Spleen (tissue), 11 donors: ENCODE results near the gene ATP6V1E1. TPM values are rescaled to one million over a fixed set of nuclear protein-coding genes. Genes with fewer than 3 reads are reported as not detected.

Source experiments
- DNase-seq: peaks from one replicate; pipeline ENCODE4 v3.0.0-alpha.2; 2020
- H3K27ac ChIP-seq, 8 donors: fragments of 200-600 bp; sonication (generic) in 7 of 8; 1 replicate in 4 of 8; 2 replicates in 4 of 8; pipeline versions ENCODE4 v1.5.0 to v1.8.0; 2016 to 2021; ENCODE audit warnings: inconsistent platforms in 4 of 8, mild to moderate bottlenecking in 4 of 8, moderate library complexity in 1 of 8
- H3K27me3 ChIP-seq, 7 donors: fragments of 200-600 bp; sonication (generic) in 6 of 7; replicated peaks in 1 of 7; 1 replicate in 4 of 7; 2 replicates in 3 of 7; pipeline versions ENCODE4 v1.5.0 to v1.8.0; 2016 to 2021; ENCODE audit warnings: inconsistent platforms in 3 of 7, mild to moderate bottlenecking in 1 of 7
- H3K36me3 ChIP-seq, 6 donors: fragments of 200-600 bp; sonication (generic) in 5 of 6; 1 replicate in 4 of 6; 2 replicates in 2 of 6; pipeline versions ENCODE4 v1.5.0 to v1.8.0; 2016 to 2021; ENCODE audit warnings: inconsistent platforms in 2 of 6
- H3K4me1 ChIP-seq, 6 donors: fragments of 200-600 bp; sonication (generic) in 5 of 6; 1 replicate in 3 of 6; 2 replicates in 3 of 6; pipeline versions ENCODE4 v1.5.0 to v1.8.0; 2016 to 2021; ENCODE audit warnings: inconsistent platforms in 3 of 6
- H3K4me3 ChIP-seq, 8 donors: fragments of 200-600 bp; sonication (generic) in 7 of 8; 1 replicate in 4 of 8; 2 replicates in 4 of 8; pipeline versions ENCODE4 v1.5.0 to v1.8.0; 2016 to 2021; ENCODE audit warnings: inconsistent platforms in 4 of 8, mild to moderate bottlenecking in 4 of 8, moderate library complexity in 2 of 8
- H3K9me3 ChIP-seq, 8 donors: fragments of 200-600 bp; sonication (generic) in 7 of 8; 1 replicate in 4 of 8; 2 replicates in 4 of 8; pipeline versions ENCODE4 v1.5.0 to v1.8.0; 2016 to 2021; ENCODE audit warnings: inconsistent platforms in 4 of 8
- CTCF ChIP-seq, 11 experiments: fragments of 200-600 bp in 7 of 11; fragments of 450-650 bp in 4 of 11; sonication (generic) in 4 of 11; IDR thresholded peaks in 8 of 11; conservative IDR thresholded peaks in 3 of 11; 1 replicate in 7 of 11; 2 replicates in 4 of 11; pipeline versions ENCODE4 v1.4.0 to v1.8.0; 2016 to 2021; ENCODE audit warnings: antibody characterized with exemption in 11 of 11, inconsistent platforms in 4 of 11, mild to moderate bottlenecking in 1 of 11
- POLR2A ChIP-seq, 3 donors: fragments of 450-650 bp; IDR thresholded peaks; one replicate each; pipeline ENCODE4 v1.5.1; 2017; ENCODE audit warnings: antibody characterized with exemption in 3 of 3, mild to moderate bottlenecking in 1 of 3
- POLR2AphosphoS5 ChIP-seq, 3 donors: sonication (generic); formaldehyde crosslinking; IDR thresholded peaks; one replicate each; pipeline ENCODE4 v1.5.1; 2017; ENCODE audit warnings: antibody characterized with exemption in 3 of 3
- WGBS, 5 donors: extraction: QIAGEN DNeasy Blood & Tissue Kit in 3 of 5; methylation state at CpG; one replicate each; pipeline versions ENCODE4 v1.1.5 to v1.1.7; 2013 to 2018; 5-methylcytosine and 5-hydroxymethylcytosine counted together
- intact Hi-C: fragments of 100-400 bp; cut with DNase I; formaldehyde crosslinking; loops from one replicate; pipeline ENCODE4 v1.15.0; 2023; ENCODE audit warnings: low total_unique reads
- polyA plus RNA-seq, 3 donors: library from polyadenylated mRNA; stranded (reverse); fragments of 200-250 nt; gene quantifications; one replicate each; pipeline ENCODE4 v1.2.1, GENCODE V29; 2013
- total RNA-seq, 7 donors: library from RNA; depleted of rRNA in 3 of 7; stranded (reverse); fragments of >200 nt in 3 of 7; fragmentation: NEBNext Ultra II Directional in 4 of 7; extraction: Animal tissue kit (Norgen Biotek cat#: 25700) in 4 of 7; gene quantifications; one replicate each; pipeline versions ENCODE4 v1.1.0 to v1.2.1, GENCODE V29; 2016 to 2021
- donor health status: healthy with polysubstance abuse.
- donor health status: DM: no; HTN: no; CAD: no; lungs with moderate emphysema.
- donor health status: DM: no; HTN: no; CAD: no.
- donor health status: Bipolar disorder and iron deficiency.
- donor health status: healthy.
- donor health status: DM: no; HTN: no; CAD: no.
- donor health status: DM: yes; HTN: yes; CAD: no.

ATP6V1E1 gene
- total and polyA plus RNA-seq, 10 donors, result 66.1 to 127 (median 111) TPM

GRCh38 chr22:17563936-17564391 is 64.6 kb downstream of the ATP6V1E1 start:
- 83 to 87% (median 84%) methylated on average over 11 of the region's 11 CpGs for WGBS, 5 donors
- no peaks in the 10 kb centered on the region for H3K9me3 ChIP-seq
- no peaks in the 10 kb centered on the region for H3K36me3 ChIP-seq
- intact Hi-C loops, result no loop called here
- H3K27me3 ChIP-seq, result peaks cover 0 to 2% (median 0%) of the 10 kb centered on the region in 7 donors
- peaks cover 0 to 14% (median 0%) of the 10 kb centered on the region in 6 donors for H3K4me1 ChIP-seq
- no peak for TF ChIP-seq CTCF (IDR thresholded peaks at IDR 0.05 in 8 of 11, conservative IDR thresholded peaks at IDR 0.05 in 3 of 11)
- peak in 1 of 3 donors; percentile 29 for TF ChIP-seq POLR2AphosphoS5 (IDR thresholded peaks at IDR 0.05)
- no peak for DNase-seq
- peak overlapping the region in 7 of 8 donors; percentile 2 to 79 (median 61) for H3K27ac ChIP-seq
- H3K4me3 ChIP-seq, result peak overlapping the region in 2 of 8 donors; percentile 14 to 39

GRCh38 chr22:17562906-17563870 is 65.4 kb downstream of the ATP6V1E1 start, which contains the start of gene SLC25A18:
SLC25A18 (plus strand) TSS chr22:17563498; CDS start chr22:17579945, 16,447 bp downstream.
- TF ChIP-seq POLR2A (IDR thresholded peaks at IDR 0.05), result no peak
- TF ChIP-seq POLR2AphosphoS5 (IDR thresholded peaks at IDR 0.05), result peak; percentile 60 to 83 (median 78)
- DNase-seq, result peak; percentile 9
- Histone ChIP-seq H3K36me3 (no peaks in the 10 kb centered on the region), H3K27me3 (no peaks in the 10 kb centered on the region), H3K9me3 (no peaks in the 10 kb centered on the region), H3K4me1 (peaks cover 0 to 14% (median 0%) of the 10 kb centered on the region in 6 donors), H3K4me3 (peak within 1 kb of the TSS in 2 of 8 donors; percentile 14 to 39), H3K27ac (peak within 1 kb of the TSS in 7 of 8 donors; percentile 16 to 79 (median 70))
- intact Hi-C loops, result no loop called here
- WGBS, 5 donors, result 62 to 80% (median 64%) methylated on average over 17 of the region's 17 CpGs

- Histone ChIP-seq H3K27me3 (no peaks in the 10 kb centered on the region), H3K4me1 (peaks cover 0 to 14% (median 0%) of the 10 kb centered on the region in 6 donors), H3K4me3 (no peak overlapping the region), H3K36me3 (no peaks in the 10 kb centered on the region), H3K9me3 (no peaks in the 10 kb centered on the region), H3K27ac (no peak overlapping the region)
- intact Hi-C loops, result no loop called here
- DNase-seq, result peak; percentile 28
- no peak for TF ChIP-seq POLR2A (IDR thresholded peaks at IDR 0.05)
- TF ChIP-seq POLR2AphosphoS5 (IDR thresholded peaks at IDR 0.05), result no peak
- TF ChIP-seq CTCF (IDR thresholded peaks at IDR 0.05 in 8 of 11, conservative IDR thresholded peaks at IDR 0.05 in 3 of 11), result no peak
- 93 to 97% (median 94%) methylated on average over 10 of the region's 10 CpGs for WGBS, 5 donors
These were observed 69.4 kb downstream of the ATP6V1E1 start for GRCh38 chr22:17559188-17559587.

GRCh38 chr22:17554814-17555213 is 73.7 kb downstream of the ATP6V1E1 start:
- Histone ChIP-seq H3K9me3 (no peaks in the 10 kb centered on the region), H3K27ac (no peak overlapping the region), H3K27me3 (no peaks in the 10 kb centered on the region), H3K4me1 (no peaks in the 10 kb centered on the region), H3K4me3 (no peak overlapping the region), H3K36me3 (no peaks in the 10 kb centered on the region)
- intact Hi-C loops, result no loop called here
- DNase-seq, result peak; percentile 25
- no peak for TF ChIP-seq CTCF (IDR thresholded peaks at IDR 0.05 in 8 of 11, conservative IDR thresholded peaks at IDR 0.05 in 3 of 11)
- no peak for TF ChIP-seq POLR2AphosphoS5 (IDR thresholded peaks at IDR 0.05)
- TF ChIP-seq POLR2A (IDR thresholded peaks at IDR 0.05), result no peak
- WGBS, 5 donors, result 77 to 88% (median 85%) methylated on average over 4 of the region's 4 CpGs
